IMR-90 (cell line): Measurements from ENCODE around the gene ERG28.
"Not testable (repeated sequence)": the region's sequence is repeated elsewhere in the genome, so short reads cannot be mapped to it uniquely, and the experiment has no call there.

Experiments used
- FOS ChIP-seq: fragments of 150-350 bp; IDR thresholded peaks from 2 replicates; pipeline ENCODE4 v1.6.1; 2016; ENCODE audit warnings: low read depth, low read length
- MAFK ChIP-seq: IDR thresholded peaks from 2 replicates; pipeline ENCODE4 v1.6.1; 2012; ENCODE audit warnings: low read depth, low read length, improper control_type of control experiment
- RFX5 ChIP-seq: IDR thresholded peaks from 2 replicates; pipeline ENCODE4 v1.8.0; 2012; ENCODE audit warnings: low read depth, mild to moderate bottlenecking, low read length, moderate library complexity
- SMC3 ChIP-seq: fragments of 150-350 bp; IDR thresholded peaks from 2 replicates; pipeline ENCODE4 v1.6.1; 2016; ENCODE audit warnings: low read depth, mild to moderate bottlenecking, antibody characterized with exemption, low read length, moderate library complexity
- TF ChIP-seq, protein P1 (sequence below): conservative IDR thresholded peaks from 2 replicates; pipeline ENCODE4 v1.5.1; 2012; ENCODE audit warnings: mild to moderate bottlenecking, low read depth, low read length, improper control_type of control experiment

DNA sequence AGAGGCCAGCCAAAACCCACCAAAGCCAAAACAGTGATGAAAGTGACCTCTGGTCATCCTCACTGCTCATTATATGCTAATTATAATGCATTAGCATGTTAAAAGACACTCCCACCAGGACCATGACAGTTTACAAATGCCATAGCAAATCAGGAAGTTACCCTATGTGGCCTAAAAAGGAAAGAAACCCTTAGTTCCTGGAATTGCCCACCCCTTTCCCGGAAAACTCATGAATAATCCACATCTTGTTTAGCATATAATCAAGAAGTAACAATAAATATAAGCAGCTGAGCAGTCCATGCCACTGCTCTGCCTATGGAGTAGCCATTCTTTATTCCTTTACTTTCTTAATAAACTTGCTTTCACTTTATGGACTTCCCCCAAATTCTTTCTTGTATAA lies 60.6 kb downstream of the ERG28 start:
- TF ChIP-seq, protein P1, sequence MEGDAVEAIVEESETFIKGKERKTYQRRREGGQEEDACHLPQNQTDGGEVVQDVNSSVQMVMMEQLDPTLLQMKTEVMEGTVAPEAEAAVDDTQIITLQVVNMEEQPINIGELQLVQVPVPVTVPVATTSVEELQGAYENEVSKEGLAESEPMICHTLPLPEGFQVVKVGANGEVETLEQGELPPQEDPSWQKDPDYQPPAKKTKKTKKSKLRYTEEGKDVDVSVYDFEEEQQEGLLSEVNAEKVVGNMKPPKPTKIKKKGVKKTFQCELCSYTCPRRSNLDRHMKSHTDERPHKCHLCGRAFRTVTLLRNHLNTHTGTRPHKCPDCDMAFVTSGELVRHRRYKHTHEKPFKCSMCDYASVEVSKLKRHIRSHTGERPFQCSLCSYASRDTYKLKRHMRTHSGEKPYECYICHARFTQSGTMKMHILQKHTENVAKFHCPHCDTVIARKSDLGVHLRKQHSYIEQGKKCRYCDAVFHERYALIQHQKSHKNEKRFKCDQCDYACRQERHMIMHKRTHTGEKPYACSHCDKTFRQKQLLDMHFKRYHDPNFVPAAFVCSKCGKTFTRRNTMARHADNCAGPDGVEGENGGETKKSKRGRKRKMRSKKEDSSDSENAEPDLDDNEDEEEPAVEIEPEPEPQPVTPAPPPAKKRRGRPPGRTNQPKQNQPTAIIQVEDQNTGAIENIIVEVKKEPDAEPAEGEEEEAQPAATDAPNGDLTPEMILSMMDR = not testable (repeated sequence)
- not testable (repeated sequence) for TF ChIP-seq MAFK, RFX5, FOS, SMC3
